WTC11 (cell line): ENCODE results near the gene LRRC47. TPM values are rescaled to one million over a fixed set of nuclear protein-coding genes. Genes with fewer than 3 reads are reported as not detected.

Experiments used
- ATAC-seq: fragments of 200-7000 bp; cut with Tn5 transposase; 2 replicates; pipeline ENCODE4 v1.10.0; 2021; ENCODE audit warnings: mild to moderate bottlenecking, moderate library complexity
- CTCF ChIA-PET: fragments of 300-600 bp; sonication (Branson Sonifier 250); formaldehyde crosslinking; loops from one replicate; lab custom pipeline; 2021; ENCODE audit warnings: antibody characterized with exemption; lab: Charles Lee
- POLR2A ChIA-PET: fragments of 350-600 bp; sonication (Branson Sonifier 250); formaldehyde crosslinking; loops from one replicate; lab custom pipeline; 2021; ENCODE audit warnings: antibody characterized with exemption; lab: Charles Lee
- DNase-seq: peaks from one replicate; pipeline ENCODE4 v3.0.0; 2021; ENCODE audit warnings: low spot score
- H3K27ac Mint-ChIP-seq: 2 replicates; pipeline ENCODE4 v1.8.0; 2021; ENCODE audit warnings: mixed read lengths
- H3K27me3 Mint-ChIP-seq: 2 replicates; pipeline ENCODE4 v1.8.0; 2021; ENCODE audit warnings: low read depth, mild to moderate bottlenecking, moderate library complexity, mixed read lengths
- H3K36me3 Mint-ChIP-seq: 2 replicates; pipeline ENCODE4 v1.8.0; 2021; ENCODE audit warnings: mixed read lengths
- H3K4me1 Mint-ChIP-seq: 2 replicates; pipeline ENCODE4 v1.8.0; 2022; ENCODE audit warnings: mixed read lengths
- H3K4me3 Mint-ChIP-seq: 2 replicates; pipeline ENCODE4 v1.8.0; 2021; ENCODE audit warnings: mild to moderate bottlenecking, moderate library complexity, mixed read lengths
- H3K9me3 Mint-ChIP-seq: 2 replicates; pipeline ENCODE4 v1.8.0; 2021; ENCODE audit warnings: mixed read lengths
- ARID4B ChIP-seq: sonication (generic); formaldehyde crosslinking; IDR thresholded peaks from 2 replicates; pipeline ENCODE4 v1.8.0; 2023; ENCODE audit warnings: missing genetic modification reagents, mild to moderate bottlenecking, borderline replicate concordance
- ATF1 ChIP-seq: sonication (generic); formaldehyde crosslinking; IDR thresholded peaks from 2 replicates; pipeline ENCODE4 v1.8.1; 2023; ENCODE audit warnings: mild to moderate bottlenecking, moderate library complexity, missing genetic modification reagents
- FOXJ3 ChIP-seq: sonication (generic); formaldehyde crosslinking; IDR thresholded peaks from 2 replicates; pipeline ENCODE4 v1.9.0; 2021; ENCODE audit warnings: missing genetic modification reagents, mild to moderate bottlenecking, borderline replicate concordance
- FOXP4 ChIP-seq: sonication (generic); formaldehyde crosslinking; IDR thresholded peaks from 2 replicates; pipeline ENCODE4 v1.8.0; 2022; ENCODE audit warnings: mild to moderate bottlenecking, missing genetic modification reagents
- NFE2L1 ChIP-seq: sonication (generic); formaldehyde crosslinking; IDR thresholded peaks from 2 replicates; pipeline ENCODE4 v1.8.1; 2023; ENCODE audit warnings: missing genetic modification reagents
- total RNA-seq: library from RNA; stranded (reverse); gene quantifications from 3 replicates; pipeline ENCODE4 v1.2.3, GENCODE V29; 2021
- TF ChIP-seq, protein P1 (sequence below): sonication (generic); formaldehyde crosslinking; IDR thresholded peaks from 2 replicates; pipeline ENCODE4 v1.8.1; 2022; ENCODE audit warnings: mild to moderate bottlenecking, moderate library complexity, missing genetic modification reagents
- TF ChIP-seq, protein P2 (sequence below): fragments of 250-450 bp; sonication (Bioruptor Pico); IDR thresholded peaks from 2 replicates; pipeline ENCODE4 v2.1.2; 2022; ENCODE audit warnings: mild to moderate bottlenecking, moderate library complexity

Gene LRRC47
- total RNA-seq, 1 experiment from 2014 or later, result 92.4 TPM

DNA sequence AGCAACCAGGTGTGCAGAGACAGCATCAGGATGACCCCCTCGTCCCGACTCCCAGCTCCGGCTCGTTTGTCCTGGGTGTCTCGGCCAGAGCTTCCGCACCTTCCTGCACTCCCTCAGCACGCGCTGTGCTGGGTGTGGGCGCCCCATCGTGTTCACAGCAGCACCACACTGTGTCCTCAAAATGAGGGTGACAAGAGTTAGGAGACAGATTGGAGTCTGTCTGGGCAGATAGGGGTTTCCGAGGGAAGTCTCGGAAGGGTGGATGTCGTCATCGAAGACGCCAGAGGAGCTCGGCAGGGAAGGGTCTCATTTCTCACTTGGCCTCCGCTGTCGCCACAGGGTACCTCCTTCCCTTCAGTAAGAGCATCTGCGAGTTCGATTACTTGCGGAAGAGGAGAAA lies 39.9 kb downstream of the LRRC47 start (continued):
- TF ChIP-seq, protein P1, sequence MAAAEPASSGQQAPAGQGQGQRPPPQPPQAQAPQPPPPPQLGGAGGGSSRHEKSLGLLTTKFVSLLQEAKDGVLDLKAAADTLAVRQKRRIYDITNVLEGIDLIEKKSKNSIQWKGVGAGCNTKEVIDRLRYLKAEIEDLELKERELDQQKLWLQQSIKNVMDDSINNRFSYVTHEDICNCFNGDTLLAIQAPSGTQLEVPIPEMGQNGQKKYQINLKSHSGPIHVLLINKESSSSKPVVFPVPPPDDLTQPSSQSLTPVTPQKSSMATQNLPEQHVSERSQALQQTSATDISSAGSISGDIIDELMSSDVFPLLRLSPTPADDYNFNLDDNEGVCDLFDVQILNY (CRISPR knock-in tag), result no peak
- no peak for TF ChIP-seq NFE2L1
- TF ChIP-seq, protein P2, sequence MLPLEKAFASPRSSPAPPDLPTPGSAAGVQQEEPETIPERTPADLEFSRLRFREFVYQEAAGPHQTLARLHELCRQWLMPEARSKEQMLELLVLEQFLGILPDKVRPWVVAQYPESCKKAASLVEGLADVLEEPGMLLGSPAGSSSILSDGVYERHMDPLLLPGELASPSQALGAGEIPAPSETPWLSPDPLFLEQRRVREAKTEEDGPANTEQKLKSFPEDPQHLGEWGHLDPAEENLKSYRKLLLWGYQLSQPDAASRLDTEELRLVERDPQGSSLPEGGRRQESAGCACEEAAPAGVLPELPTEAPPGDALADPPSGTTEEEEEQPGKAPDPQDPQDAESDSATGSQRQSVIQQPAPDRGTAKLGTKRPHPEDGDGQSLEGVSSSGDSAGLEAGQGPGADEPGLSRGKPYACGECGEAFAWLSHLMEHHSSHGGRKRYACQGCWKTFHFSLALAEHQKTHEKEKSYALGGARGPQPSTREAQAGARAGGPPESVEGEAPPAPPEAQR (CRISPR knock-in tag), result no peak
- TF ChIP-seq FOXJ3 (CRISPR knock-in tag), result no peak

DNA sequence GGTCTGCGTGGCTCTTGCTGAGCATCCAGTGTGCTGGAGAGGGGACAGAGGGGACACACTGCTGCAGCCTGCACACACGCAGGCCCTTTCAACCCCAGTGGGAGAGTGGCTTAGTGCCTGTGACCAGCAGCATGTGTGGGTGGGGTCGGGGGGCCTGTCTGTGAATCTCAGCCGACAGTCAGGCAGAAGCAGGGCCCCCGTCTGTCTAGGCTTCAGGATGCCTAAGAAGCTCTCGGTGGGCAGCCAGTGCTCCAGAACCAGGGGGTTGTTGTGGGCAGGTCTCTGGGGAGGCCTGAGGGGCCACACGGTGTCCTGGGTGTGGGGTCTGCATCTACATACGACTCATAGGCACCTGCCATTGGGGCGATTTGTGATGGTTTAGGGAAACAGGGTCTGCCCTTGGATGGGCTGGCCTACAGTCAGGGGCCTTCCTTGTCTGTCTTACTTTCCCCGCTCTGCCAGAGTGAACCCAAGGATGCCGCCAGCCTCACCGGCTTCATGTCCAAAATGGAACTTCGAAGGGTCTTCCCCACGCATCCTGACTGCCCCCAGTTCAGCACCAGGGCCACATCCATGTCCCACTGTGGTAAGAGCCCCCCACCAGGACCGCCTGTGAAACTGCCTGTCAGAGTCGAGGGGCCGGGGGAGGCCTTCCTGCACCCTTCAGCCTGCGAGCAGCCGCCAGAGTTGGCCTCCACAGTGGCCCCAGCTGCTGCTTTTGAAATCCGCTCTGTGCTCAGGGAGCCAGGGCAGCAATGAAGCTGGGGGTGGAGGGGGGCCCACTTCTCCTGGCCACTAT lies 42.4 kb downstream of the LRRC47 start:
- ChIA-PET CTCF (interaction anchor here (0.8 kb wide), 1 partner anchor 134 kb away, joined by 3 read pairs; no protein-coding TSS in a partner anchor), POLR2A (no interaction called here)

More for the DNA sequence above, 42.4 kb downstream of the LRRC47 start:
- no peaks in the 10 kb centered on the region for H3K36me3 Mint-ChIP-seq
- no peak overlapping the region for H3K4me3 Mint-ChIP-seq
- no peaks in the 10 kb centered on the region for H3K4me1 Mint-ChIP-seq
- no peak for ATAC-seq
- no peaks in the 10 kb centered on the region for H3K9me3 Mint-ChIP-seq
- H3K27me3 Mint-ChIP-seq, result peaks cover 19% of the 10 kb centered on the region
- no peak overlapping the region for H3K27ac Mint-ChIP-seq
- no peak for DNase-seq
- no peak for TF ChIP-seq ARID4B (CRISPR knock-in tag)
- no peak for TF ChIP-seq FOXP4 (CRISPR knock-in tag)
- no peak for TF ChIP-seq ATF1 (CRISPR knock-in tag)
